Heart left ventricle (tissue), 16 donors: ENCODE measurements around the gene CYB5R3. TPM values are rescaled to one million over a fixed set of nuclear protein-coding genes. Genes with fewer than 3 reads are reported as not detected.

Source experiments
- ATAC-seq, 4 donors: fragments of 200-7000 bp; cut with Tn5 transposase; one replicate each; pipeline ENCODE4 v1.9.1; 2020 to 2022; ENCODE audit warnings: moderate library complexity in 4 of 4, mild to moderate bottlenecking in 3 of 4, moderate number of reproducible peaks in 1 of 4
- DNase-seq, 5 donors: peaks; one replicate each; pipeline ENCODE4 v3.0.0-alpha.2; 2020
- H3K27ac ChIP-seq, 12 donors: fragments of 200-600 bp; sonication (generic) in 4 of 12; one replicate each; pipeline versions ENCODE4 v1.5.0 to v1.8.0; 2016 to 2022; ENCODE audit warnings: mild to moderate bottlenecking in 2 of 12
- H3K27me3 ChIP-seq, 9 donors: fragments of 200-600 bp; sonication (generic) in 2 of 9; one replicate each; pipeline versions ENCODE4 v1.5.1 to v1.8.0; 2016 to 2022; ENCODE audit warnings: mild to moderate bottlenecking in 3 of 9
- H3K36me3 ChIP-seq, 9 donors: fragments of 200-600 bp; sonication (generic) in 2 of 9; one replicate each; pipeline versions ENCODE4 v1.5.0 to v1.8.0; 2018 to 2022; ENCODE audit warnings: mild to moderate bottlenecking in 2 of 9
- H3K4me1 ChIP-seq, 12 donors: fragments of 200-600 bp; sonication (generic) in 4 of 12; one replicate each; pipeline versions ENCODE4 v1.5.0 to v1.8.0; 2016 to 2022; ENCODE audit warnings: mild to moderate bottlenecking in 3 of 12
- H3K4me3 ChIP-seq, 12 donors: fragments of 200-600 bp; sonication (generic) in 4 of 12; one replicate each; pipeline versions ENCODE4 v1.5.0 to v1.8.0; 2017 to 2022; ENCODE audit warnings: mild to moderate bottlenecking in 9 of 12, moderate library complexity in 4 of 12
- H3K9me3 ChIP-seq, 12 donors: fragments of 200-600 bp; sonication (generic) in 4 of 12; one replicate each; pipeline versions ENCODE4 v1.5.0 to v1.8.0; 2016 to 2022; ENCODE audit warnings: mild to moderate bottlenecking in 1 of 12
- CTCF ChIP-seq, 12 donors: fragments of 200-600 bp; sonication (generic) in 4 of 12; IDR thresholded peaks; one replicate each; pipeline versions ENCODE4 v1.5.0 to v1.8.0; 2018 to 2022; ENCODE audit warnings: antibody characterized with exemption in 12 of 12, mild to moderate bottlenecking in 5 of 12
- POLR2A ChIP-seq, 2 donors: fragments of 450-650 bp; IDR thresholded peaks; one replicate each; pipeline ENCODE4 v1.6.1; 2017; ENCODE audit warnings: antibody characterized with exemption in 2 of 2, mild to moderate bottlenecking in 2 of 2, moderate library complexity in 2 of 2
- WGBS, 4 donors: extraction: QIAGEN DNeasy Blood & Tissue Kit in 2 of 4; methylation state at CpG; one replicate each; pipeline versions ENCODE4 v1.1.5 to v1.1.7; 2013 to 2018; 5-methylcytosine and 5-hydroxymethylcytosine counted together
- intact Hi-C, 10 donors: fragments of 100-400 bp; cut with DNase I; formaldehyde crosslinking; loops; one replicate each; pipeline versions ENCODE4 v1.11.1 to v1.14.2; 2022
- polyA plus RNA-seq, 2 donors: library from polyadenylated mRNA; stranded (reverse); fragments of 200-250 nt; gene quantifications; one replicate each; pipeline ENCODE4 v1.2.3, GENCODE V29; 2013
- total RNA-seq, 9 donors: library from RNA; depleted of rRNA in 2 of 9; stranded (reverse); fragments of >200 nt in 2 of 9; fragmentation: NEBNext Ultra II Directional in 3 of 9; extraction: Animal tissue kit (Norgen Biotek cat#: 25700) in 3 of 9; gene quantifications; one replicate each; pipeline versions ENCODE4 v1.1.0 to v1.2.4, GENCODE V29; 2016 to 2023
- donor health status: ischemic (EF 13 %, LVEDD 7.1; RV severe dilation, severe dysfunction).
- donor health status: healthy with polysubstance abuse.
- donor health status: DM: no; HTN: yes; CAD: no.
- donor health status: DM: no; HTN: no; CAD: no.
- donor health status: ischemic (EF 25% LVEDD 6.9; RV normal size, moderate dysfunction).
- donor health status: ischemic (EF 25% LVEDD 5.7; RV mildly dilated, moderate dysfunction).
- donor health status: healthy.
- donor health status: DM: yes; HTN: yes; CAD: no.
- donor health status: ischemic (EF 35%, LVEDD 5.7; RV mildly dilated, moderate dysfunction).
- donor health status: nonischemic (EF 11% LVEDD 7.7; RV severe dilation, severe dysfunction).
- donor health status: DM: yes; HTN: yes; CAD: no.
- donor health status: PGD.
- donor health status: ischemic (EF 29% LVEDD 5.4; RV normal size, mild dysfunction).
- donor health status: nonischemic (EF 23%, LVEDD 6.1; RV moderate dilation, normal function).

The CYB5R3 gene
- total and polyA plus RNA-seq, 11 donors = 135 to 459 (median 305) TPM

GRCh38 chr22:42641801-42642413, 7.3 kb downstream of the CYB5R3 start:
- ATAC-seq (no peak), DNase-seq (no peak)
- peaks cover 0 to 5% (median 0%) of the 10 kb centered on the region in 9 donors for H3K36me3 ChIP-seq
- H3K4me1 ChIP-seq = peaks cover 27 to 79% (median 62%) of the 10 kb centered on the region in 12 donors
- no peak overlapping the region for H3K4me3 ChIP-seq
- TF ChIP-seq CTCF (IDR thresholded peaks at IDR 0.05) (no peak), POLR2A (IDR thresholded peaks at IDR 0.05) (no peak)
- H3K9me3 ChIP-seq = no peaks in the 10 kb centered on the region
- peak overlapping the region in 9 of 12 donors; percentile 33 to 97 (median 92) for H3K27ac ChIP-seq
- WGBS, 4 donors = 55 to 70% (median 65%) methylated on average over 9 of the region's 9 CpGs
- intact Hi-C loops = no loop called here
- no peaks in the 10 kb centered on the region for H3K27me3 ChIP-seq

- 73 to 78% (median 76%) methylated on average over 9 of the region's 9 CpGs for WGBS, 4 donors
- H3K27me3 ChIP-seq = no peaks in the 10 kb centered on the region
- TF ChIP-seq CTCF (IDR thresholded peaks at IDR 0.05) = no peak
- no peak for TF ChIP-seq POLR2A (IDR thresholded peaks at IDR 0.05)
- H3K27ac ChIP-seq = peak overlapping the region in 2 of 12 donors; percentile 3 to 4
- H3K9me3 ChIP-seq = no peaks in the 10 kb centered on the region
- peaks cover 0 to 25% (median 19%) of the 10 kb centered on the region in 9 donors for H3K36me3 ChIP-seq
- intact Hi-C loops = no loop called here
- no peak for DNase-seq
- no peak overlapping the region for H3K4me3 ChIP-seq
- H3K4me1 ChIP-seq = peaks cover 11 to 78% (median 52%) of the 10 kb centered on the region in 12 donors
- no peak for ATAC-seq
These were observed 9.5 kb downstream of the CYB5R3 start for GRCh38 chr22:42639541-42640241.

DNA sequence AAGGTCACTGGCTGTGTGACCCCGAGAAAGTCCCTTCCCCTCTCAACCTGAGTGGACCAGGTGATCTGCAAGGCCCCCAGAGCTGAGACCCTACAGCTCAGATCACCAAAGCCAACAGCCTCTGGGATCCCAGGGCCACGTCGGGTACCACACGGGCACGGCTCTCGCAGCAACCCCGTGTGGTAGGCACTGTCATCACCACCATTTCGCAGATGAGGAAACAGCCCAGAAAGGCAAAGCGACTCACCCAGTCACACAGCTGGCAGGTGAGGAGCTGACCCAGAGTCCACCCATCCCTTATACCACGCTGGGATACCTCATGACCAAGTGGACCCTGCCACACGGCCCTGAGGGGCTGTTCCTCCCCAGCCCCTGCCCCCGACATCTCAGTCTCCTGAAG, 11.6 kb downstream of the CYB5R3 start:
- H3K27ac ChIP-seq = peak overlapping the region in 4 of 12 donors; percentile 13 to 80 (median 20)
- no peak for TF ChIP-seq POLR2A (IDR thresholded peaks at IDR 0.05)
- TF ChIP-seq CTCF (IDR thresholded peaks at IDR 0.05) = no peak

DNA sequence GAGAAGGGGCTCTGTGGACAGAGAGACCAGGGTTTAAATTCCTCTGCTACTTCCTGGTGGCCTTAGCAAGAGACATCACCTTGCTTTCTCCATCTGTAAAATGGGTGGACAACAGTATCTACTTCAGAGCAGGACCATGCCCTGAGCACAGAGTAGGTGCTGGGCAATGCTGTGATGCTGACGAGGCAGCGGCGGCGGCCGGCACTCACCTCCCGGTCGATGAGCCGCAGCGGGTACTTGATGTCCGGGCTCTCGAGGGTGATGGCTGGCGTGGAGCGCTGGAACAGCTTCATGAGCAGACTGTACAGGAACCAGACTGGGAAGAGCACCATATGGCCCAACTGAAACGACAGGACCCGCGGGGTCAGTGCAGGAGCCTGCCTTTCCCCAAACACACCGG, 12.7 kb downstream of the CYB5R3 start:
- Histone ChIP-seq H3K36me3 (peaks cover 5 to 57% (median 50%) of the 10 kb centered on the region in 9 donors), H3K27me3 (no peaks in the 10 kb centered on the region), H3K4me1 (peaks cover 0 to 56% (median 29%) of the 10 kb centered on the region in 12 donors), H3K27ac (peak overlapping the region in 10 of 12 donors; percentile 62 to 87 (median 82)), H3K4me3 (no peak overlapping the region), H3K9me3 (no peaks in the 10 kb centered on the region)
- intact Hi-C loops = no loop called here
- TF ChIP-seq CTCF (IDR thresholded peaks at IDR 0.05) = no peak
- no peak for TF ChIP-seq POLR2A (IDR thresholded peaks at IDR 0.05)
- 96 to 99% (median 96%) methylated on average over 17 of the region's 17 CpGs for WGBS, 4 donors
- ATAC-seq = no peak
- no peak for DNase-seq

More for the DNA sequence above, 11.6 kb downstream of the CYB5R3 start:
- DNase-seq (no peak), ATAC-seq (no peak)
- H3K27me3 ChIP-seq = no peaks in the 10 kb centered on the region
- H3K4me3 ChIP-seq = no peak overlapping the region
- H3K4me1 ChIP-seq = peaks cover 0 to 56% (median 31%) of the 10 kb centered on the region in 12 donors
- intact Hi-C loops = no loop called here
- peaks cover 5 to 46% (median 40%) of the 10 kb centered on the region in 9 donors for H3K36me3 ChIP-seq
- no peaks in the 10 kb centered on the region for H3K9me3 ChIP-seq
- WGBS, 4 donors = 87 to 98% (median 90%) methylated on average over 9 to 12 of the region's 12 CpGs
